Measurements from ENCODE around the gene ACADL.

The ACADL gene

GRCh38 chr2:210264282-210264681, 39.0 kb upstream of the ACADL start:
- TF ChIP-seq CTCF (IDR thresholded peaks at IDR 0.05; ENCODE audit: insufficient read depth, low read length, poor library complexity, severe bottlenecking), result no peak
- H3K36me3 ChIP-seq (ENCODE audit: control insufficient read depth, insufficient read depth, low read length), result no peaks in the 10 kb centered on the region
- no peak for DNase-seq (ENCODE audit: extremely low read depth, insufficient read length)
- H3K27me3 ChIP-seq (replicated peaks; ENCODE audit: control insufficient read depth, insufficient read depth, low read length), result no peaks in the 10 kb centered on the region
- no peak overlapping the region for H3K4me3 ChIP-seq (replicated peaks; ENCODE audit: low read depth, low read length)

- TF ChIP-seq CTCF (IDR thresholded peaks at IDR 0.05; ENCODE audit: insufficient read depth, low read length, poor library complexity, severe bottlenecking), result no peak
- no peak for DNase-seq (ENCODE audit: extremely low read depth, insufficient read length)
- no peak overlapping the region for H3K4me3 ChIP-seq (replicated peaks; ENCODE audit: low read depth, low read length)
- no peaks in the 10 kb centered on the region for H3K27me3 ChIP-seq (replicated peaks; ENCODE audit: control insufficient read depth, insufficient read depth, low read length)
- no peaks in the 10 kb centered on the region for H3K36me3 ChIP-seq (ENCODE audit: control insufficient read depth, insufficient read depth, low read length)
These were observed 38.6 kb upstream of the ACADL start for GRCh38 chr2:210263841-210264240.

GRCh38 chr2:210262036-210262435, 36.8 kb upstream of the ACADL start:
- DNase-seq (ENCODE audit: extremely low read depth, insufficient read length), result no peak
- H3K27me3 ChIP-seq (replicated peaks; ENCODE audit: control insufficient read depth, insufficient read depth, low read length), result no peaks in the 10 kb centered on the region
- H3K4me3 ChIP-seq (replicated peaks; ENCODE audit: low read depth, low read length), result no peak overlapping the region
- no peaks in the 10 kb centered on the region for H3K36me3 ChIP-seq (ENCODE audit: control insufficient read depth, insufficient read depth, low read length)
- no peak for TF ChIP-seq CTCF (IDR thresholded peaks at IDR 0.05; ENCODE audit: insufficient read depth, low read length, poor library complexity, severe bottlenecking)

- no peaks in the 10 kb centered on the region for H3K36me3 ChIP-seq (ENCODE audit: control insufficient read depth, insufficient read depth, low read length)
- no peak for DNase-seq (ENCODE audit: extremely low read depth, insufficient read length)
- TF ChIP-seq CTCF (IDR thresholded peaks at IDR 0.05; ENCODE audit: insufficient read depth, low read length, poor library complexity, severe bottlenecking), result no peak
- H3K4me3 ChIP-seq (replicated peaks; ENCODE audit: low read depth, low read length), result no peak overlapping the region
- no peaks in the 10 kb centered on the region for H3K27me3 ChIP-seq (replicated peaks; ENCODE audit: control insufficient read depth, insufficient read depth, low read length)
These were observed 34.4 kb upstream of the ACADL start for GRCh38 chr2:210259687-210260086.

- Histone ChIP-seq H3K4me3 (replicated peaks; ENCODE audit: low read depth, low read length) (no peak overlapping the region), H3K36me3 (ENCODE audit: control insufficient read depth, insufficient read depth, low read length) (no peaks in the 10 kb centered on the region), H3K27me3 (replicated peaks; ENCODE audit: control insufficient read depth, insufficient read depth, low read length) (no peaks in the 10 kb centered on the region)
- DNase-seq (ENCODE audit: extremely low read depth, insufficient read length), result no peak
- TF ChIP-seq CTCF (IDR thresholded peaks at IDR 0.05; ENCODE audit: insufficient read depth, low read length, poor library complexity, severe bottlenecking), result no peak
These were observed 27.7 kb upstream of the ACADL start for GRCh38 chr2:210252699-210253606.
